ENCODE measurements around the gene GIPC1. TPM values are rescaled to one million over a fixed set of nuclear protein-coding genes. Genes with fewer than 3 reads are reported as not detected.

Gene GIPC1
- total and polyA plus RNA-seq, 9 of the 15 experiments (the other 6 are each of a cell fraction or from before 2014, with no cell fraction given) = 0.49 to 54.7 (median 24.8) TPM

DNA sequence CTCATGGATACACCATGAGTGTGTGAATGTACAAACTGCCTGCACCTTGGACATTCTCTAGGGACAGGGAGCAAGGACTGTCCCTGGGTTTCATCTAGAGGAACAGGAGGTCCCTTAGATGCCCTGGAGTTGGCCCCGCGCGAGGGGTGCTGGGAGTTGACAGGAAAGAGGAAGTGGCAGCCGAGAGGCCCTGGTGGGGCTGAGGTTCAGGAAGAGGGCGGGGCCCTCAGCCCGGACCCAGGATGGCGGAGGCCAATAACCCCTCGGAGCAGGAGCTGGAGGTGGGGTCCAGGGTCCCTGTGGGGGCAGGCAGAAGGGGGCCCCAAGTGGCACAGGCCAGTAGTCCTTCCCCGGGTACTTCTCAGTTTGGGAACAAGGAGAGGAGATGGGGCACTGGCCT, 55.9 kb downstream of the GIPC1 start (continued):
- TF ChIP-seq MED1 (CRISPR knock-in tag; IDR thresholded peaks at IDR 0.05; ENCODE audit: borderline replicate concordance) (no peak), ASH1L (IDR thresholded peaks at IDR 0.05; ENCODE audit: borderline replicate concordance, low read depth, partially characterized antibody) (no peak), CTBP1 (IDR thresholded peaks at IDR 0.05; ENCODE audit: borderline replicate concordance) (peak; percentile 66; the same call in 1 of the 2 replicates), TEAD4 (IDR thresholded peaks at IDR 0.05; ENCODE audit: low read length) (0 out of 2 replicates have a peak, but pooled peaks have one; percentile 9), TEAD4 (CRISPR knock-in tag; IDR thresholded peaks at IDR 0.05; ENCODE audit: borderline replicate concordance) (no peak), EHMT2 (IDR thresholded peaks at IDR 0.05) (no peak), ARNT (IDR thresholded peaks at IDR 0.05) (no peak), PHF21A (IDR thresholded peaks at IDR 0.05; ENCODE audit: borderline replicate concordance, low read depth) (no peak), NONO (IDR thresholded peaks at IDR 0.05; ENCODE audit: low read depth in 2 of 2, low read length in 1 of 2) (no peak), ZNF445 (CRISPR knock-in tag; IDR thresholded peaks at IDR 0.05; ENCODE audit: low read depth) (no peak), TAL1 (IDR thresholded peaks at IDR 0.05) (no peak), SMARCA4 (IDR thresholded peaks at IDR 0.05) (peak; percentile 37; the same call in 1 of the 2 replicates), FOXP1 (CRISPR knock-in tag; IDR thresholded peaks at IDR 0.05) (no peak), NR3C1 (CRISPR knock-in tag; IDR thresholded peaks at IDR 0.05) (no peak), KAT8 (IDR thresholded peaks at IDR 0.05; ENCODE audit: low read depth) (no peak), ZNF143 (CRISPR knock-in tag; IDR thresholded peaks at IDR 0.05) (peak; percentile 79), SETDB1 (IDR thresholded peaks at IDR 0.05; ENCODE audit: low read length) (no peak), ZNF76 (CRISPR knock-in tag; IDR thresholded peaks at IDR 0.05; ENCODE audit: borderline replicate concordance) (no peak), NCOR1 (IDR thresholded peaks at IDR 0.05) (no peak), ZNF212 (CRISPR knock-in tag; IDR thresholded peaks at IDR 0.05) (no peak), MXI1 (IDR thresholded peaks at IDR 0.05; ENCODE audit: low read depth, low read length) (no peak), ZNF830 (CRISPR knock-in tag; IDR thresholded peaks at IDR 0.05) (0 out of 2 replicates have a peak, but pooled peaks have one; percentile 61), ZFP36 (IDR thresholded peaks at IDR 0.05; ENCODE audit: low read depth, low read length, partially characterized antibody) (no peak), JUN (IDR thresholded peaks at IDR 0.05; ENCODE audit: borderline replicate concordance, low read depth, low read length) (peak; percentile 28; the same call in 1 of the 2 replicates), JUN (CRISPR knock-in tag; IDR thresholded peaks at IDR 0.05; ENCODE audit: borderline replicate concordance) (no peak)
- TF ChIP-seq, protein P1, sequence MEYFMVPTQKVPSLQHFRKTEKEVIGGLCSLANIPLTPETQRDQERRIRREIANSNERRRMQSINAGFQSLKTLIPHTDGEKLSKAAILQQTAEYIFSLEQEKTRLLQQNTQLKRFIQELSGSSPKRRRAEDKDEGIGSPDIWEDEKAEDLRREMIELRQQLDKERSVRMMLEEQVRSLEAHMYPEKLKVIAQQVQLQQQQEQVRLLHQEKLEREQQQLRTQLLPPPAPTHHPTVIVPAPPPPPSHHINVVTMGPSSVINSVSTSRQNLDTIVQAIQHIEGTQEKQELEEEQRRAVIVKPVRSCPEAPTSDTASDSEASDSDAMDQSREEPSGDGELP (CRISPR knock-in tag; IDR thresholded peaks at IDR 0.05; ENCODE audit: borderline replicate concordance) = peak; percentile 31; the same call in 1 of the 2 replicates
- TF ChIP-seq, protein P2, sequence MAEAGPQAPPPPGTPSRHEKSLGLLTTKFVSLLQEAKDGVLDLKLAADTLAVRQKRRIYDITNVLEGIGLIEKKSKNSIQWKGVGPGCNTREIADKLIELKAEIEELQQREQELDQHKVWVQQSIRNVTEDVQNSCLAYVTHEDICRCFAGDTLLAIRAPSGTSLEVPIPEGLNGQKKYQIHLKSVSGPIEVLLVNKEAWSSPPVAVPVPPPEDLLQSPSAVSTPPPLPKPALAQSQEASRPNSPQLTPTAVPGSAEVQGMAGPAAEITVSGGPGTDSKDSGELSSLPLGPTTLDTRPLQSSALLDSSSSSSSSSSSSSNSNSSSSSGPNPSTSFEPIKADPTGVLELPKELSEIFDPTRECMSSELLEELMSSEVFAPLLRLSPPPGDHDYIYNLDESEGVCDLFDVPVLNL (CRISPR knock-in tag; IDR thresholded peaks at IDR 0.05; ENCODE audit: low read depth) = no peak
- TF ChIP-seq, protein P3, sequence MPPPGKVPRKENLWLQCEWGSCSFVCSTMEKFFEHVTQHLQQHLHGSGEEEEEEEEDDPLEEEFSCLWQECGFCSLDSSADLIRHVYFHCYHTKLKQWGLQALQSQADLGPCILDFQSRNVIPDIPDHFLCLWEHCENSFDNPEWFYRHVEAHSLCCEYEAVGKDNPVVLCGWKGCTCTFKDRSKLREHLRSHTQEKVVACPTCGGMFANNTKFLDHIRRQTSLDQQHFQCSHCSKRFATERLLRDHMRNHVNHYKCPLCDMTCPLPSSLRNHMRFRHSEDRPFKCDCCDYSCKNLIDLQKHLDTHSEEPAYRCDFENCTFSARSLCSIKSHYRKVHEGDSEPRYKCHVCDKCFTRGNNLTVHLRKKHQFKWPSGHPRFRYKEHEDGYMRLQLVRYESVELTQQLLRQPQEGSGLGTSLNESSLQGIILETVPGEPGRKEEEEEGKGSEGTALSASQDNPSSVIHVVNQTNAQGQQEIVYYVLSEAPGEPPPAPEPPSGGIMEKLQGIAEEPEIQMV (tag; conservative IDR thresholded peaks at IDR 0.05; ENCODE audit: low read depth) = peak; percentile 26; the same call in 1 of the 2 replicates

All from K562 (cell line).